Caco-2 (cell line): ENCODE data around the gene REG4. TPM values are rescaled to one million over a fixed set of nuclear protein-coding genes. Genes with fewer than 3 reads are reported as not detected.
A peak's percentile ranks its signal among the peaks of the same experiment; 100 is the strongest.
"Not testable (repeated sequence)": the region's sequence is repeated elsewhere in the genome, so short reads cannot be mapped to it uniquely, and the experiment has no call there.

Experiments used
- BruUV-seq: library from RNA; stranded (reverse); fragments of 400-500 nt; replicated peaks from 2 replicates; lab custom pipeline; 2021; lab: Mats Ljungman, UMichigan
- CTCF ChIA-PET: fragments of 300-600 bp; sonication (Branson Sonifier 250); formaldehyde crosslinking; loops from one replicate; lab custom pipeline; 2022; ENCODE audit warnings: antibody characterized with exemption; lab: Charles Lee
- POLR2A ChIA-PET: fragments of 300-600 bp; sonication (Branson Sonifier 250); formaldehyde crosslinking; loops from one replicate; lab custom pipeline; 2022; ENCODE audit warnings: antibody characterized with exemption; lab: Charles Lee
- DNase-seq, 2 experiments: peaks; one replicate each; pipeline versions ENCODE4 v3.0.0 to v3.0.0-alpha.2; 2020 to 2022
- H3K27me3 ChIP-seq: replicated peaks from 2 replicates; pipeline ENCODE4 v1.6.0; 2011; ENCODE audit warnings: low read length; ENCODE audit not compliant: control insufficient read depth, insufficient read depth
- H3K36me3 ChIP-seq: 2 replicates; pipeline ENCODE4 v1.5.1; 2011; ENCODE audit warnings: low read length; ENCODE audit not compliant: control insufficient read depth, insufficient read depth
- H3K4me1 ChIP-seq: fragments of 250-450 bp; sonication (Bioruptor Pico); 2 replicates; pipeline ENCODE4 v1.5.1; 2020; ENCODE audit warnings: mild to moderate bottlenecking
- H3K4me3 ChIP-seq: 2 replicates; pipeline ENCODE4 v1.5.1; 2011; ENCODE audit warnings: low read depth, mild to moderate bottlenecking, control low read depth, low read length
- H3K9me3 ChIP-seq: fragments of 250-450 bp; sonication (Bioruptor Pico); 2 replicates; pipeline ENCODE4 v1.5.1; 2020; ENCODE audit warnings: mild to moderate bottlenecking, moderate library complexity
- H3K27ac Mint-ChIP-seq: one replicate; pipeline ENCODE4 v1.8.0; 2022; ENCODE audit warnings: mixed read lengths; ENCODE audit not compliant: unreplicated experiment
- H3K27me3 Mint-ChIP-seq: one replicate; pipeline ENCODE4 v1.8.0; 2022; ENCODE audit warnings: mixed read lengths; ENCODE audit not compliant: insufficient read depth, unreplicated experiment
- H3K36me3 Mint-ChIP-seq: one replicate; pipeline ENCODE4 v1.8.0; 2022; ENCODE audit warnings: mild to moderate bottlenecking, mixed read lengths; ENCODE audit not compliant: insufficient read depth, unreplicated experiment
- H3K4me1 Mint-ChIP-seq: one replicate; pipeline ENCODE4 v1.8.0; 2022; ENCODE audit warnings: low read depth, mixed read lengths; ENCODE audit not compliant: unreplicated experiment
- H3K4me3 Mint-ChIP-seq: one replicate; pipeline ENCODE4 v1.8.0; 2022; ENCODE audit warnings: mild to moderate bottlenecking, moderate library complexity, mixed read lengths; ENCODE audit not compliant: unreplicated experiment
- H3K9me3 Mint-ChIP-seq: one replicate; pipeline ENCODE4 v1.8.0; 2022; ENCODE audit warnings: mixed read lengths; ENCODE audit not compliant: unreplicated experiment
- intact Hi-C: fragments of 100-400 bp; cut with micrococcal nuclease; formaldehyde crosslinking; loops from one replicate; pipeline ENCODE4 v1.10.0; 2022; ENCODE audit not compliant: unreplicated experiment
- total RNA-seq: library from RNA; stranded (reverse); gene quantifications from 2 replicates; pipeline ENCODE4 v1.2.3, GENCODE V29; 2022
- TF ChIP-seq, protein P1 (sequence below), 2 experiments: fragments of 200-600 bp in 1 of 2; IDR thresholded peaks; 1 replicate in 1 of 2; 2 replicates in 1 of 2; pipeline versions ENCODE4 v1.5.1 to v1.8.0; 2011 to 2022; ENCODE audit warnings: antibody characterized with exemption in 1 of 2, control low read depth in 1 of 2, inconsistent platforms in 1 of 2, low read depth in 1 of 2, low read length in 1 of 2, mild to moderate bottlenecking in 1 of 2, moderate library complexity in 1 of 2; ENCODE audit not compliant: insufficient read depth in 1 of 2, severe bottlenecking in 1 of 2, unreplicated experiment in 1 of 2

REG4 gene
- total RNA-seq, 1 experiment from 2014 or later = 8.0 TPM

- BruUV-seq, H3K4me3 ChIP-seq, H3K27me3 ChIP-seq, H3K4me3 Mint-ChIP-seq, POLR2A ChIA-PET, H3K9me3 ChIP-seq, H3K9me3 Mint-ChIP-seq, H3K27me3 Mint-ChIP-seq, intact Hi-C loops, H3K27ac Mint-ChIP-seq, CTCF ChIA-PET, DNase-seq, H3K36me3 Mint-ChIP-seq, H3K36me3 ChIP-seq: not testable (repeated sequence)
- H3K4me1 ChIP-seq = peaks cover 44% of the 10 kb centered on the region
- peaks cover 43% of the 10 kb centered on the region for H3K4me1 Mint-ChIP-seq
Measured at GRCh38 chr1:119786046-119786445, 25.2 kb downstream of the REG4 start.

DNA sequence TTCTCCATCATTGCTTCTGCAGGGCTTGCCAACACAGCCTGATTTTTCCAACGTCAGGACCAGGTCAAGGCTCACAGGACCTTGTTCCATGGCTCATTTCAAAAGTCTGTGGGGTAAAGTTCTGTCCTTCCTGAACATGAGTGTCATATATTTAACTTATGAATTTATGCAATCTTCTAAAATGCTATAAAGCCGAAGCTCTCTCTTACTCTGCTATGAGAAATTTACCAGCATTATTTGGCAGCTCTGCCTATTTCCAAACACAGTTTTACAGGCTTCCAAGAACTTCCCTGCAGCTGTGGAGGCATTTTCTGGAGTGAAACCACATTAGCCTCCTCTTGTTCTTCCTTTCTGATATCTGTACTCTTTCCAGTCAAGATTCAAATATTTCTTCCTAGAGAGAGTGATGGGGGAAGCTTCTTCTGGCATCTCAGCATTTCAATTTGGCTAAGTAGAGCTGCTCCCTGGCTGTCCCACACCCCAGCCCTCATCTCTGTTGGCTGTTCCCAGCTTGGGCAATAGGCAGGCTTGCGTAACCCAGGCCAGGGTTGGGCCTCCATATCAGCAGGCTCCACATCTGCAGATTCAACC, 27.0 kb downstream of the REG4 start:
- Histone ChIP-seq H3K9me3 (no peaks in the 10 kb centered on the region), H3K36me3 (no peaks in the 10 kb centered on the region), H3K4me1 (peaks cover 43% of the 10 kb centered on the region), H3K4me3 (no peak overlapping the region), H3K27me3 (no peaks in the 10 kb centered on the region)
- no peaks in the 10 kb centered on the region for H3K9me3 Mint-ChIP-seq
- ChIA-PET POLR2A (no interaction called here), CTCF (no interaction called here)
- TF ChIP-seq, protein P1, sequence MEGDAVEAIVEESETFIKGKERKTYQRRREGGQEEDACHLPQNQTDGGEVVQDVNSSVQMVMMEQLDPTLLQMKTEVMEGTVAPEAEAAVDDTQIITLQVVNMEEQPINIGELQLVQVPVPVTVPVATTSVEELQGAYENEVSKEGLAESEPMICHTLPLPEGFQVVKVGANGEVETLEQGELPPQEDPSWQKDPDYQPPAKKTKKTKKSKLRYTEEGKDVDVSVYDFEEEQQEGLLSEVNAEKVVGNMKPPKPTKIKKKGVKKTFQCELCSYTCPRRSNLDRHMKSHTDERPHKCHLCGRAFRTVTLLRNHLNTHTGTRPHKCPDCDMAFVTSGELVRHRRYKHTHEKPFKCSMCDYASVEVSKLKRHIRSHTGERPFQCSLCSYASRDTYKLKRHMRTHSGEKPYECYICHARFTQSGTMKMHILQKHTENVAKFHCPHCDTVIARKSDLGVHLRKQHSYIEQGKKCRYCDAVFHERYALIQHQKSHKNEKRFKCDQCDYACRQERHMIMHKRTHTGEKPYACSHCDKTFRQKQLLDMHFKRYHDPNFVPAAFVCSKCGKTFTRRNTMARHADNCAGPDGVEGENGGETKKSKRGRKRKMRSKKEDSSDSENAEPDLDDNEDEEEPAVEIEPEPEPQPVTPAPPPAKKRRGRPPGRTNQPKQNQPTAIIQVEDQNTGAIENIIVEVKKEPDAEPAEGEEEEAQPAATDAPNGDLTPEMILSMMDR (IDR thresholded peaks at IDR 0.05; ENCODE audit: insufficient read depth in 1 of 2, low read depth in 1 of 2, low read length in 1 of 2, severe bottlenecking in 1 of 2, unreplicated experiment in 1 of 2) = no peak
- intact Hi-C loops = no loop called here
- peaks cover 42% of the 10 kb centered on the region for H3K4me1 Mint-ChIP-seq
- H3K4me3 Mint-ChIP-seq = no peak overlapping the region
- BruUV-seq = no TSS peak
- peaks cover 6% of the 10 kb centered on the region for H3K36me3 Mint-ChIP-seq
- no peaks in the 10 kb centered on the region for H3K27me3 Mint-ChIP-seq
- peak overlapping the region; percentile 17 for H3K27ac Mint-ChIP-seq
- DNase-seq = no peak

GRCh38 chr1:119783354-119784185, 27.7 kb downstream of the REG4 start:
- H3K4me1 Mint-ChIP-seq = peaks cover 43% of the 10 kb centered on the region

More at GRCh38 chr1:119783354-119784185, 27.7 kb downstream of the REG4 start:
- Histone ChIP-seq H3K27me3 (no peaks in the 10 kb centered on the region), H3K36me3 (no peaks in the 10 kb centered on the region), H3K9me3 (no peaks in the 10 kb centered on the region), H3K4me1 (peaks cover 47% of the 10 kb centered on the region), H3K4me3 (no peak overlapping the region)
- no peak for DNase-seq
- Mint-ChIP-seq H3K4me3 (no peak overlapping the region), H3K36me3 (peaks cover 6% of the 10 kb centered on the region), H3K9me3 (no peaks in the 10 kb centered on the region), H3K27me3 (no peaks in the 10 kb centered on the region), H3K27ac (peak overlapping the region; percentile 17)
- intact Hi-C loops = loop anchor here (1.0 kb wide), 1 partner anchor 38 kb away; no protein-coding TSS in a partner anchor
- CTCF ChIA-PET = interaction anchor here (1.5 kb wide), 1 partner anchor 26 kb away, joined by 4 read pairs; no protein-coding TSS in a partner anchor
- TF ChIP-seq, protein P1 (IDR thresholded peaks at IDR 0.05; ENCODE audit: insufficient read depth in 1 of 2, low read depth in 1 of 2, low read length in 1 of 2, severe bottlenecking in 1 of 2, unreplicated experiment in 1 of 2) = no peak
- no TSS peak for BruUV-seq
- POLR2A ChIA-PET = no interaction called here
